Progenitor cell of endocrine pancreas (in vitro differentiated cells): ENCODE measurements around the gene AGMO. TPM values are rescaled to one million over a fixed set of nuclear protein-coding genes. Genes with fewer than 3 reads are reported as not detected.

Experiments used
- DNase-seq: peaks from one replicate; pipeline ENCODE4 v3.0.0; 2021; ENCODE audit warnings: low spot score; ENCODE audit not compliant: unreplicated experiment
- H3K27ac Mint-ChIP-seq: 2 replicates; pipeline ENCODE4 v1.8.0; 2021; ENCODE audit warnings: mild to moderate bottlenecking, moderate library complexity, mixed read lengths
- H3K27me3 Mint-ChIP-seq: 2 replicates; pipeline ENCODE4 v1.8.0; 2021; ENCODE audit warnings: mixed read lengths
- H3K36me3 Mint-ChIP-seq: 2 replicates; pipeline ENCODE4 v1.8.0; 2022; ENCODE audit warnings: mixed read lengths; ENCODE audit not compliant: insufficient read depth
- H3K4me1 Mint-ChIP-seq: 2 replicates; pipeline ENCODE4 v1.8.0; 2021; ENCODE audit warnings: low read depth, mixed read lengths
- H3K4me3 Mint-ChIP-seq: 2 replicates; pipeline ENCODE4 v1.8.0; 2021; ENCODE audit warnings: low read depth, mild to moderate bottlenecking, moderate library complexity, mixed read lengths
- H3K9me3 Mint-ChIP-seq: 2 replicates; pipeline ENCODE4 v1.8.0; 2021; ENCODE audit warnings: low read depth, mixed read lengths
- total RNA-seq: library from RNA; stranded (reverse); gene quantifications from 2 replicates; pipeline ENCODE4 v1.2.1, GENCODE V29; 2021
- TF ChIP-seq, protein P1 (sequence below): fragments of 200-600 bp; sonication (generic); IDR thresholded peaks from one replicate; pipeline ENCODE4 v1.5.0; 2021; ENCODE audit warnings: antibody characterized with exemption, mild to moderate bottlenecking; ENCODE audit not compliant: unreplicated experiment

Gene AGMO
- total RNA-seq, 1 donor from 2014 or later: 0.19 TPM

DNA sequence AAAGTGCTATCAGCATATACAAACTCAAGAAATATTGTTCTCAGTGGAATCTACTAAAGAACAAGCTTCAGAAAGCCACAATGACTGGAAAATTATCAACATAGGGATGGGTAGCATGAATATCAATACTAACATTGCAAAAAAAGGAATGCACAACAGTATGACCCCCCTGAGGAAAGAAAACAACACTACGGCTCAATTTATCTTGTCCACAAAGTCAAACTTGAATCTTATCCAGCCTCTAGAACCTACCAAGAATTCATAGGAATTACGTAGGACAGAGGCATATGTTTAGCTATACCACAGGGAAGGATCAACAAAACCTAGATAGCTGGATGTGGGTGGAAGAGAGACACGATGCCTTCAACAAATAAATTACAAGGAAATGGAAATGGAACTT lies 54.6 kb downstream of the AGMO start:
- Mint-ChIP-seq H3K4me3 (no peak overlapping the region), H3K27ac (no peak overlapping the region), H3K27me3 (no peaks in the 10 kb centered on the region), H3K9me3 (no peaks in the 10 kb centered on the region), H3K4me1 (no peaks in the 10 kb centered on the region), H3K36me3 (no peaks in the 10 kb centered on the region)
- TF ChIP-seq, protein P1, sequence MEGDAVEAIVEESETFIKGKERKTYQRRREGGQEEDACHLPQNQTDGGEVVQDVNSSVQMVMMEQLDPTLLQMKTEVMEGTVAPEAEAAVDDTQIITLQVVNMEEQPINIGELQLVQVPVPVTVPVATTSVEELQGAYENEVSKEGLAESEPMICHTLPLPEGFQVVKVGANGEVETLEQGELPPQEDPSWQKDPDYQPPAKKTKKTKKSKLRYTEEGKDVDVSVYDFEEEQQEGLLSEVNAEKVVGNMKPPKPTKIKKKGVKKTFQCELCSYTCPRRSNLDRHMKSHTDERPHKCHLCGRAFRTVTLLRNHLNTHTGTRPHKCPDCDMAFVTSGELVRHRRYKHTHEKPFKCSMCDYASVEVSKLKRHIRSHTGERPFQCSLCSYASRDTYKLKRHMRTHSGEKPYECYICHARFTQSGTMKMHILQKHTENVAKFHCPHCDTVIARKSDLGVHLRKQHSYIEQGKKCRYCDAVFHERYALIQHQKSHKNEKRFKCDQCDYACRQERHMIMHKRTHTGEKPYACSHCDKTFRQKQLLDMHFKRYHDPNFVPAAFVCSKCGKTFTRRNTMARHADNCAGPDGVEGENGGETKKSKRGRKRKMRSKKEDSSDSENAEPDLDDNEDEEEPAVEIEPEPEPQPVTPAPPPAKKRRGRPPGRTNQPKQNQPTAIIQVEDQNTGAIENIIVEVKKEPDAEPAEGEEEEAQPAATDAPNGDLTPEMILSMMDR: no peak
- DNase-seq: no peak

DNA sequence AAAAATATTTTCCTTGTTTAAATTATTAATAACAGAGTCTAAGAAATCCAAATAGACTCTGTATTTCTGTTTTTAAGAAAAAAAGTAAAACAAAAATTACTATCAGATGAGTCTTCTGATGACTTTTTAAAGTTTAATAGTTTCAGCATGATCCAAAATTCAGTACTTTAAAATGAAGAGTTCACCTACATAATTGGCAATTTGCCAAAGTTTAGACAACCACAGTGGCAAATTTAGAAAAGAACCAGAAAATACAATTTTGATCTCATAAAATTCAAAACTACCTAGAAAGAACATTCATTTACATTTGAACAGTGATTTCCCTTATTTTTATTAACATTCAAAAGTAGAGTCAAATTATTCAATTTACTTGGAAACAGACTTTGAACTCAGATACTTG lies 56.1 kb downstream of the AGMO start:
- TF ChIP-seq, protein P1: no peak

DNA sequence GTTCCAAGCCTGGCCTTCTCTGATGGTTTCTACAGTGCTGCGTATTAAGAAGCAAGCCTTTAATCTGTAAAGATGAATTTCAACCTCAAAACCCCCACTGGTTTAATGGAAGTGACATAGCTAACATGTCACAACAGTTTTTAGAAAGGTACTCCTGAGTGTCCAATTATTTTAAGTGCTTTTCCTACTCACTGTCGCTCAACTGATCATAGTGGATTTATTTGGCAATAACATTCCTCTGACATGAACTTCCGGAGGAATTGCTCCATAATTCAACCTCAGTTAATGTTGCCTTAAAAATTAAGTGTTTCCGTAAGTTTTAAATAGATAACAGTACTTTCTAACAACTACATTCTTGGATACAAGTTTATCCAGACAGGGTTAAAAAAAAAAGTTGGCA lies 57.5 kb downstream of the AGMO start:
- Mint-ChIP-seq H3K27me3 (no peaks in the 10 kb centered on the region), H3K4me3 (no peak overlapping the region), H3K36me3 (no peaks in the 10 kb centered on the region), H3K9me3 (no peaks in the 10 kb centered on the region), H3K4me1 (peaks cover 2% of the 10 kb centered on the region), H3K27ac (no peak overlapping the region)
- no peak for DNase-seq
- TF ChIP-seq, protein P1: no peak

More for the DNA sequence above, 56.1 kb downstream of the AGMO start:
- H3K4me3 Mint-ChIP-seq: no peak overlapping the region
- no peak overlapping the region for H3K27ac Mint-ChIP-seq
- no peaks in the 10 kb centered on the region for H3K27me3 Mint-ChIP-seq
- no peaks in the 10 kb centered on the region for H3K9me3 Mint-ChIP-seq
- DNase-seq: no peak
- H3K36me3 Mint-ChIP-seq: no peaks in the 10 kb centered on the region
- peaks cover 2% of the 10 kb centered on the region for H3K4me1 Mint-ChIP-seq

DNA sequence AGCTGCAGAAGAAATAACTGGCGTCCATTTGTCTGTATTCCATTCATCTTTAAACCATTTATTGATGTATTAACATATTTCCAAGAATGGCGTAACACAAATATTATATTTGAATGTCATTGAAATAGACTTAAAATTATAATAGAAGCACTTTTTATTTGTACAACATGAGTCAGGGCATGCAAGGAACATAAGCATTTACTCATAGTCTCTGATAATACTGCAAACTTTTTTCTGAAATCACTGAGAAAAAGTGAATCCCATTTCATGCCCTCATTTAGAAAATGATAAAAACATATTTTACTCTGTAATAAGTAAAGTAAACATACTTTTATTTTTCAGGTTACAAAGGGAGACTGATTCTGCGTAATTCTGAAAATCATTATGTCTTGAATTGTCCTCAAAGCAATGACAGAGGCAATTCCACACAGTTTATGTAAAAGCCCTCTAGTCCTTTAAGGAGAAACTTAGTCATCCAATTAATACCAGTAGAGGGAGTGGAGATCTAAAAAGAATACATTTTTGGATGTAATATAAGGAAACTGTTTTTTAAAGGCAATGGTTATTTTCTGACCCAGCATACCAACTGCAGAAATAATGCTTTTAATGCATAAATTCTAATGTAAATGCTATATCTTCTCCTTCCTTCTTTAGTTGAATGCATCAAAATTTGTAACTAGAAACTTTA lies 58.1 kb downstream of the AGMO start:
- Mint-ChIP-seq H3K36me3 (no peaks in the 10 kb centered on the region), H3K27me3 (no peaks in the 10 kb centered on the region), H3K9me3 (no peaks in the 10 kb centered on the region), H3K27ac (no peak overlapping the region), H3K4me1 (peaks cover 2% of the 10 kb centered on the region), H3K4me3 (no peak overlapping the region)
- DNase-seq: no peak
- TF ChIP-seq, protein P1: no peak

DNA sequence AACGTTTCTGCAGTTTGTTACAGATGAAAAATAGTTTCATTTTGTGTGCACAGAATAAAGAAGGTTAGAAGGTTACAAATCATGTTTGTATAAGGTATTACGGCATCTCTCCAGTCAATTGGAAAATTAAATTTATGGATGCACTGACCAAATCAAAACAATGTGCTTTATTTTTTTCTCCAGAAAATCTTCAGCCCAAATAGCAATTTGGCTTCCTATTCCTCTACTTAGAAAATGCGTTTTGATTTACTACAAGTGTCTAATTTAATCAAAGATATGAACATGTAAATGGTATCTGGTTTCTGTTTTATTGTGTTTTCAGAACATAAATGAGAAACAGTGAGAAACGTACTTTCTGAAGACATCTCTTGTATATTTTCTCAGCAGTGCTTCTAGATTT lies 63.4 kb downstream of the AGMO start:
- H3K27ac Mint-ChIP-seq: no peak overlapping the region
- H3K36me3 Mint-ChIP-seq: no peaks in the 10 kb centered on the region
- no peaks in the 10 kb centered on the region for H3K9me3 Mint-ChIP-seq
- TF ChIP-seq, protein P1: no peak
- H3K27me3 Mint-ChIP-seq: no peaks in the 10 kb centered on the region
- DNase-seq: no peak
- peaks cover 9% of the 10 kb centered on the region for H3K4me1 Mint-ChIP-seq
- no peak overlapping the region for H3K4me3 Mint-ChIP-seq
